EL (cell line): ENCODE results near the gene ACTR5.
A peak's percentile ranks its signal among the peaks of the same experiment; 100 is the strongest.

Experiments
- DNase-seq: peaks from one replicate; pipeline ENCODE4 v3.0.0-alpha.2; 2016

ACTR5 gene

DNA sequence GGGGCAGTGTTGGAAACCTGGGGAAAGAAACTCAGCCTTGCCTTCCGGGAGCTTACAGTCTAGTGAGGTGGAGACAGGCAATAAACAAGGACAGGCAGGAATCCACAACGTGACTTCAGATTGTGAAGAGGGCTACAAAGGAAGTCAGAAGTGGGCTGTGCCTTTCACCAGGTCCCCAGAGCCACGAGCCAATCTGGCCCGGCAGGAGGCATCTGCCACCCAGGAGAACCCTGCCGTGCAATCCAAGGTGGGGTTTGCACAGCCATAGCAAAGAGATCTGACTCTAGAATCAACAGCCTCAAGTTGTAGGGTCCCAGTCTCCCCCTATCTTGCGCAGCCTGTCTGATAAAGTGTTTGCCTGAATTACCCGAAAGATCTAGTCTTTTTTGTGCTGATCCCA lies 18.5 kb upstream of the ACTR5 start:
- no peak for DNase-seq

DNA sequence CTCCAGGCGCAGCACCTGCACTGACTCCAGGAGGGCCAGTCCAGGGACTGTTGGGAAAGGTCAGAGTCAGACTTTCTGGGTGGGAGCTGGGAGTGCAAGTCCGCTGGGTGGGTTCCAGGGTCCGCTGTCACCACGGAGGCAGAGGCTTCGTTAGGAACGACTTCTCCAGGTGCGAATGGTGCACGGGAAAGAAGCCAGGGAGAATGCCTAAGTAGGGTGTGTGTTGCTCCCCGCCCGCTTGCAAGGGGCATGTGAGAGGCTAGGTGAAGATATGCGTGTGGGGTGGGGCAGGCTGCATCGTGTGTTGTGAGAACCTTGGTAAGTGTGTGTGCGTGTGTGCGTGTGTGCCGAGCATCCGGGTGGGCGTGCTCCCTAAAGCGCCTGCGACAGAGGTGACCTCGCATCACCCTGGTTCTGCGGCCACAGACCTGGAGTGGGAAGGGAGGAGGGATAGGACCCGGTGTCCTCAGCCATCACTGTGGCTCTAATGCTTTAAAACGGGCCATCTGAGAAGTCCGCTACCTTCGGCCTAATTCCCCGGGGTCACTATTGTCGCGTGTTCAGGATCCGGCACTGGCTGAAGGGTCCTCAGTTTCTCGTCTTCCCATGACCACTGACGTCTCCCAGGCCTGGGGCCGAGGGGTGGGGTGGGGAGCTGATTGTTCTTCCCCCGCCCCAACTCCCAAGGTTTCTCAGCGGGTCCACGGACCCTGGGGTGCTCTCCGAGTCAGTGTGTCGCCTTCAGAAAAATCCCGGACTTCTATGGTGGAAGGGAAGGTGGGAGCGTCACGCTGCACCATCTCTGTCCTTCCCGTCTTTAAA lies 17.9 kb upstream of the ACTR5 start:
- DNase-seq = no peak

DNA sequence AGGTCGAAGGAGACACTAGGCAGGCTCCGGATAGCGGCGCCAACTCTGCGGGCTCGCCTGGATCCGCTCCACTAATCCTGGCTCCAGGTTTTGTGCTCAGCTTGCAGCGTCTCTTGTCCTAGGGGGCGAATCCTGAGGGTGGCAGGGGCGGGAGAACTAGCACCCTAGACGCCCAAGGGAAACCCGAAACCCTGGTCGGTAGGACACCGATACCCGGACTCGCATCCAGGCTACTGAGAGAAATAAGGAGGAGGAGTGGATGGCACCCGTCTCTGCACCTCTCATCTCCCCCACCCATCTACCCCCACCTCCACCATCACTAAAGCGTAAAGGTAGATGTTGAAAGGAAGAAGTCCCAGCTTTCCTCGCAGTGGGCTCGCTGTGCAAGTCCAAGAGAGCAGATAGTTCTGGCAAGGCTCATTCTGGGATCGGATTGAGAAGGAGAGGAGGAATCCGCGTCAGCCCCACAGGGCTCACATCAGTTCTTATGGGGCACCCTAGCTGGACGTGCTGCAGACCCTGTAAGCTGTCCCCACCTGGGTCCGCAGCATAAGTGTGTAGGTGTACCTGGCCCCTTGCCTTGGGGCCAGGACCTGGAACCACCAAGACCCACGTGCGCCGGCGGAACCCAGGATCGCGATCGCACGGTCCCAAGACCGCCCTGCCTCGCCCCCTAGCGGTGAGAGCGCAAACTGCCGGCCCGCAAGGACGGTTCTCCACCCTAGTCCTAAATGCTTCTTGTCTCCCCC lies 17.1 kb upstream of the ACTR5 start:
- peak; percentile 53 for DNase-seq

DNA sequence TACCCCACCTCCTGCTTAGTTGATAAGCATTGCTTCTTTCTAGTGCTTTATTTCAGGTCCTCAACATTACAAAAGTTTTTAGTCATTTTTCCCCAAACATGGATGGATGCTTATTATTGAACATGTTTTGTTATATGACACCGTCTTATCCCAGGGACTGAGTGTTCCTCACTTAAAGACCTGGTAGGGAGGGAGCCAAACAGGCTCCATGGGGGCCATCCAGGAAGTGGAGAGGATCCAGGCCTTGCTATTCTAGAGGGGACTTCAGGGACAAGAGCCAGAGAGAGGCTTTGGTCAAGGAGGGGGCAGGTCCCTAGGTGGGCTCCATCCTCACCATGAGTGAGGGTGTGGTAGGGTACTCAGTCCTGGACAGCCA lies 16.5 kb upstream of the ACTR5 start:
- no peak for DNase-seq

DNA sequence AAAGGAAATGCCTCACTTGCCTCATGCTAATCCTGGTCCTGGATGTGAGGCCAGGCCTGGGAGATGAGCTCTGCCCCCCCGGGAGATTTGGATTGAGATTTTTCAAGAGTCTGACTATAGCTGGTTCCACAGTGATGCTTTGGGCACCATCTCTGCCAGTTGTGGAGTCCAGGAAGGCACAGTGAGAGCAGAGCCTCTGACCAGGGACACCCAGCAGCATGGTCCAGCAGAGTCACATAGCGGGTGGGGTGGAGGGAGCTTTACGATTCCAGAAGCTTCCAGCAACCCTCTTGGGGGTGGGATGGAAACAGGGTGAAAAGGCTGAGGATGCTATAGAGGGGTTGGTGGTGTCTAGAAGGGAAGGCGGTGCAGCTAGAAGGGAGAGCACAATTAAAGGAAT lies 15.3 kb upstream of the ACTR5 start:
- DNase-seq = no peak

DNA sequence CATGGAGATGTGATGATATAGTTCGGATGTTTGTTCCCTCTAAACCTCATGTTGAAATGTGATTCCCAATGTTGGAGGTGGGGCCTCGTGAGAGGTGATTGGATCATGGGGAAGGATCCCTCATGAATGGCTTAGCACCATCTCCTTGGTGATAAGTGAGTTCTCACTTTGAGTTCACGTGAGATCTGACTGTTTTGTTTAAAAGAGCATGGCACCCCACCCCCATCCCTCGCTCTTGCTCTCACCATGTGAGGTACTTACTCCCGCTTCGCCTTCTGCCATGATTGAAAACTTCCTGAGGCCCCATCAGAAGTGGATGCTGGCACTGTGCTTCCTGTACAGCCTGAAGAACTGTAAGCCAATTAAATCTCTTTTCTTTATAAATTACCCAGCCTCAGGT lies 13.1 kb upstream of the ACTR5 start:
- no peak for DNase-seq

DNA sequence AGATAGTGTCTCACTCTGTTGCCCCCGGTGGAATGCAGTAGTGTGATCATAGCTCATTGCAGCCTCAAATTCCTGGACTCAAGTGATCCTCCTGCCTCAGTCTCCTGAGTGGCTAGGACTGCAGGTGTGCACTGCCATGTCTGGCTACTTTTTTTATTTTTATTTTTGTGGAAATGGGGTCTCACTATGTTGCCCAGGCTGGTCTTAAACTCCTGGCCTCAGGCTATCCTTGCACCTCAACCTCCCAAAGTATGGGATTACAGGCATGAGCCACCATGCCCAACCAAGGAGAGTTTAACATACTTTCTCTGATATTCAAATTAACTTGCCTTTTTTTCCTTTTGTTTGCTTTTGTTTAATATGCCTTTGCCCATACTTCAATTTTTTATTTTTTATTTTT lies 10.4 kb upstream of the ACTR5 start:
- no peak for DNase-seq

DNA sequence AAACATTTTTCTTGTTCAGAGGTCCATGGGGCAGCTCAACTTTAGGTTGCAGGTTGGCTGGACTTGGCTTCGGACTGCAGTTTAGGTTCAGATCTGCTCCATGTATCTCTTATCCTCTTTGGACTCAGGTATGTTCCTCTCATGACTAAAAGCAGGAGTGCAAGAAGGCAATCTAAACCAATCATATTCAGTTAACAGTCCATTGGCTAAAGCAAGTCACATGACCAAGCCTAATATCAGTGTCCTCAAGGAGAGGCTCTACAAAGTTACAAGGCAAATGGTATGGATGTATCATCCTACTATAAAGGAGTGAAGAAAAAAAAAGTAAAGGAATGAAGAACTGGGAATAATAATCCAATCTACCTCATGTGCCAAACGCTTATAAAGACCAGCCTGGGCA lies 2.5 kb upstream of the ACTR5 start:
- no peak for DNase-seq

DNA sequence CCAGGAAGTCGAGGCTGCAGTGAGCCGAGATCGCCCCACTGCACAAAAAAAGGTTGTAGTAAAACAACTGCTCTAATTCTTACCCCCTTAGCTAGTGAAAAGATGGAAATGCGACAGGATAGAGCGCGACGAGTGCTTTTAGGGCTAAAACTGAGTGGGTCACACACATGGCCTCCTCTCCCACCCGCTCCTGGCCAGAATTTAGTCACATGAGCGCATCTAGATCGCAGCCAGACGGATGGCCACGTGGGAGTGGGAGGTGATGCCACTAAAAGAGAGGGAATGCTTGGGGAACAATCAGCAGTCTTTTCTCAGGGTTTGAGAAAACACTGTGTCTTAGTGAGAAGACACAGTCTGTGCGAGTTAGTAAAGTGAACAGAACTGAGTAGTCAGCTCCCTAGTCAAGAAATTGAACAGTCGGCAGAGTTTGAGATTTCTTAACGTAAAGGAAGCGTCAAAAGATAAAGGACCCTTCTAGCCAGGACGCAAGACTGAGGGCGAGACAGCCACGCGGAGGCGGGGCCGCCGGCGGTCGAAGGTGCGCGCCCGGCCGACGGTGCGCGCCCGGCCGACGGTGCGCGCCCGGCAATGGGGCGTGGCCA lies 664 bp upstream of the ACTR5 start:
- DNase-seq = no peak

DNA sequence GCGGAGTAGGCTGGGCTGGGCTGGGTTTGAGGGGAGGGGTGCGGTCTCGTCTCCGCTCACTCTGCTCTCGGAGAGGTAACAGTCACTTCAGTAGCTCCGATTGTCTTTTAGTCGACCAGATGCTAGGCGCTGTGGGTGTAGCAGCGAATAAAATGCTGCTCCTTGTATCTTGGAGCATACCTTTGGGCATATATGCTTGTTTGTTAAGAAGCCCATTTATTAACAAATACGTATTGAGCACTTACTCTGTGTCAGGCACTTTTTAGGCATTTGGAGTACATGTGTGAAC lies 545 bp downstream of the ACTR5 start:
- no peak for DNase-seq

DNA sequence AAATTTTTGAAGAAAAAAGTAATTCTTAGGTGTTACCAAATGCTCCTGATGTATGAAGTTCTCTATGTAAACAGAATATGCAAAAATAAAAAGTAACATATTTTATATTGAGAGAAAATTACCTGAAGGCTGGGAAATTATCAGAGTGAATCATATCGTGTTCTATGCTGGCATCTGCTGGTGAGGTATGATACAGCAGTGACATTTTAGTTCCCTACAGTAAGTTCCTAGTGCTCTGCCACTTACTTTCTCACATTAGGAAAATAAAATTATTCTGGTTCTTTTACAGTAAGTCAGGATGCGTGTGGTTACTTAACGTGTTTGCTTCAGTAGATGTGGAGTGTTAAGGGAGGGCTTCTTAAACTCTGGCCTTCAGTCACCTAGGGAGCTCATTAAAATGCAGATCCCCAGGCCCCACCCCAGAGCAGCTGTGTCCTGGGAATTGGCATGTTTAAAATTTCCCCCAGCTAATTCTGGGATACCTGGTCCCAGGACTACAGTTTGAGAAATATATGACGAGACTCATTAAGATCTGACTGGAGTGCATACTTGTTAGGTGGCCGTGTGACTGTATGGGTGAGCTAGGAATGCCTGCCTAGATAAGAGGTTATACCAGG lies 3.2 kb downstream of the ACTR5 start:
- peak; percentile 39 for DNase-seq

DNA sequence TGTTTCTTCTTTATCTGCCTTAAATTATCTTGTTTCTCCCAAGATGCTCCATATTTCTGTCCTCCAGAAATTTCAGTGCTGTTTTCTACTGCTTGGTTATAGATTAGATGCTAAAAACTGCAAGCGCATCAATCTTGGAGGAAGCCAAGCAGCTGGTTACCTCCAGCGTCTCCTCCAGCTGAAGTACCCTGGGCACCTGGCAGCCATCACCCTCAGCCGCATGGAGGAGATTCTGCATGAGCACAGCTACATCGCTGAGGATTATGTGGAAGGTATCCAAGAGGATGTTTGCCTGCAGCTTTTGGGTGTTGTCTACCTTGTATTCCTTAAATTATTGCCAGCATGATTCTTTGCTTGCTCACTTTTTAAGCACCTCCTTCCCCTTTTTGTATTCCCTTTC lies 3.8 kb downstream of the ACTR5 start:
- no peak for DNase-seq

DNA sequence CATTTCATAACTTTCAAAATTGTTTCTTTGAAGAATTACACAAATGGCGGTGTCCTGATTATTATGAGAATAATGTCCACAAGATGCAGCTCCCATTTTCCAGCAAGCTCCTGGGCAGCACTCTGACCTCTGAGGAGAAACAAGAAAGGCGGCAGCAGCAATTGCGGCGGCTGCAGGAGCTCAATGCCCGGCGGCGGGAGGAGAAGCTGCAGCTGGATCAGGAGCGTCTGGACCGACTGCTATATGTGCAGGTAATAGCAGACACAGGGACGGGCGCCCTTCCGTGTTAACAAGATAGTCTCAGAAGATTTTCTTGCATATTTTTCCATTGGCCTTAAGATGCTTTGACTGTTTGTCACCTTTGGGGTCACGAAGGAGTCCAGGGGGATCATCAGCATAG lies 6.7 kb downstream of the ACTR5 start:
- DNase-seq = no peak

DNA sequence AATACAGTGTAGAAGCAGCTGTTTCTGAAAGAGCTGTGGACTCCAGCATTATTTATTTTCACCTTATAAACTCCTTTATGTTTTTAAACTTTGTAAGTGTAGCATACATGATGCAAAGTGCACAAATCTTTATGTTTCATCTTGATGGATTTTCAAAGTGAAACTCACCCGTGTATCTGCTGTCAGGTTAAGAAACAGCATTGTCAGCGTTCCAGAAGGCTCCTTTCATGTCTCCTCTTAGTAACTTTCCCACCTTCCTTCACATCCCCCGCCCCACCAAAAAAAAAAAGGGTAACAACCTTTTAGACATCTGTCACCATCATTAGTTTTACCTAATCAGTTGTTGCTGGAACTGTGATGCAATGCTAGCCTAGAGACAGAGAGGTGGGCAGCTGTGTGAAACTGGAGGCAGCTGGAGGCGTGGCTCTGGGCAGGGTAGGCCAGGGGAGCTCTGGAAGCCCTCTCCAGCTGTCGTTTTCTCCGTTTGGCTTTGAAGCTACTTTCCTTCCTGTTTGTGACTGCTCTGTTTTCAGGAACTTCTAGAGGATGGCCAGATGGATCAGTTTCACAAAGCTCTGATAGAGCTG lies 7.2 kb downstream of the ACTR5 start:
- DNase-seq = no peak

DNA sequence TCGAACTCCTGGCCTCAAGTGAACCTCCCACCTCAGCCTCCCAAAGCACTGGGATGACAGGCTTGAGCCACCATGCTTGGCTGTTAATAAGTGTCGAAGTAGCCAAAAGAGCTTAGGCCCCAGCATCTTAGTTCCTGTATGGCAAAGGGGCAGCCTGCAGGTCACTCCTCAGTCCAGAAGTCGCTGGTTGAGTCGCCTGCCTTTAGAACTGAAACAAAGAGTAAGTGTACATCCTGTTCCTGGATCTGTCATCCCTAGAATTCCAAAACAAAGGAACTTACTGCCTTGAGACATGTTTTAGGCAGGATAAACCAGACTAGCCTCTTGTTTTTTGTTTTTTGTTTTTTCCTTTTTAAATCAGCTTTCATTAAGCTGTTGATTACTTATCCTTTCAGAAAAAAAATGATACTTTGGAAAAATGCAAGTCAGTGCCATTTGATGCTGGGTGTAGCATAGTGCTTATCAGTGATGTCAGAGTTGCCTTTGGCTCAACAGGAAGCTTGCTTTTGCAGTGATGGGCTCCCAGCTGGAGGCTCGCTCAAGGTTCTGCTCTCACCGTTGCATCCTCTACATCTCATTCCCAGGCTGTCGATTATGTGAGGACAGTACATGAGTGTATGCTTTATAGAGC lies 9.0 kb downstream of the ACTR5 start:
- DNase-seq = no peak

DNA sequence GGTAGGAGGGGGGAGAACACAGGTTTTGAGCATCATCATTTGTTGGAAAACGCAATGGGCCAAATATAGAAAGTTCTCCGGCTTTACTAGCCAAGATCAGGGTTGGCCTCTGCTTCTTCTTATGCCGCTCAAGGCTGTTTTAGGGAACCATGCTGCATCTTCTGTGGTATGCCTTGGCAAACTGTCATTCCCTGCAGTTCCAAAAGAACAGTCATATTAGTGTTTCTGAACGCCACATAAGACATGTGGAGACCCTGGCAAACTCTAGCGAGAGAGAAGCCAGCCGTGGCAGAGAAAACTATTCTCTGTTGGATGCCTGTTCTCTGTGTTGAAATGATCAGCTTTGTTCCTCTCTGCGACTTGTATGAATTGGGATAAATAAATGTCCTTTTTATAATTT lies 10.8 kb downstream of the ACTR5 start:
- no peak for DNase-seq

DNA sequence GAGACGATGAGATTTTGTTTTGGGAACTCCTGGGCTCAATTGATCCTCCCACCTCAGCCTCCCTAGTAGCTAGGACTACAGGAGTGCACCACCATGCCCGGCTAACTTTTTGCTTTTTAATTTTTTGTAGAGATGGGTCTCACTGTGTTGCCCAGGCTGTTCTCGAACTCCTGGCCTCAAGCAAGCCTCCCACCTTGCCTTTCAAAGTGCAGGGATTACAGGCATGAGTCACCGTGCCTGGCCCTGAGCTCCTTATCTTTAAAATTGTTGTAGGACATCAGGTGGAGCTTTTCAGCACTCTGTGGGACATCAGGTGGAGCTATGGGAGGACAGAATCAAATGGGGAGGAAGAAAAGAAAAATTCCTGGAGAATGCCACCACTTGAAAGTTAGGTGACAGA lies 12.7 kb downstream of the ACTR5 start:
- DNase-seq = no peak

DNA sequence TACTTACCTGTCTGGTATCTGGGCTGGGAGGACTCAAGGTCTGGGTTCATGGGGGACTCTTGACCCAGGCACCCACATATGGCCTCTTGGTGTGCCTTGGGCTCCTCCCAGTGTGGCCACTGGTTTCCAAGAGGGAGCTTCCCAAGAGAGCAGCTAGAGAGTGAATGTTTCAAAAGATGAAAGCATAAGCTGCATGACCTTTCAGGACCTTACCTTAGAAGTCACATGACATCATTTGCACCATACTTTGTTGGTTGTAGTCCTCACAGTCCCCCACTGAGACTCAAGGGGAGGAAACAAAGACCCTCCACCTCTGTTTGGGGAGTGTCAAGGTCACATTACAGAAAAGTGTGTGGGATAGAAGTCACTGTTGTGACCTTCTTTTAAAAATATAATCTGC lies 13.9 kb downstream of the ACTR5 start:
- DNase-seq = no peak

DNA sequence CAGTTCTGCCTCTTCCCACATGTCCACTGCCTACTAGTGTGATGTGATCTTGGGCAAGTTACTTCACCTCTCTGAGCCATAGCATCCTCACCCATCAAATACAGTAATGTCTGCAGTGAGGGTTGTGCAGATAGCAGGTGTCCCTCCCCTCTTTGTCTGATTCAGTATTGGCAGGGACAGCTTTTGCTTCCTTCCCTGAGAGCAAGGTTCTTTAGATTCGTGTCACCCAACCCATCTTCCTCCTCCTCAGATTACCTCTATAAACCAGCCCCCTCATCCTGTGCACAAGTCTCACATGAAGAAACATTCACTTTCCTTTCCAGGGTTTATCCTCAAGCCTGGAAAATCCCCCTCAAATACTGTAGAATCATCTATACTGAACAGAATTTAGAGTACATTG lies 15.4 kb downstream of the ACTR5 start:
- no peak for DNase-seq

DNA sequence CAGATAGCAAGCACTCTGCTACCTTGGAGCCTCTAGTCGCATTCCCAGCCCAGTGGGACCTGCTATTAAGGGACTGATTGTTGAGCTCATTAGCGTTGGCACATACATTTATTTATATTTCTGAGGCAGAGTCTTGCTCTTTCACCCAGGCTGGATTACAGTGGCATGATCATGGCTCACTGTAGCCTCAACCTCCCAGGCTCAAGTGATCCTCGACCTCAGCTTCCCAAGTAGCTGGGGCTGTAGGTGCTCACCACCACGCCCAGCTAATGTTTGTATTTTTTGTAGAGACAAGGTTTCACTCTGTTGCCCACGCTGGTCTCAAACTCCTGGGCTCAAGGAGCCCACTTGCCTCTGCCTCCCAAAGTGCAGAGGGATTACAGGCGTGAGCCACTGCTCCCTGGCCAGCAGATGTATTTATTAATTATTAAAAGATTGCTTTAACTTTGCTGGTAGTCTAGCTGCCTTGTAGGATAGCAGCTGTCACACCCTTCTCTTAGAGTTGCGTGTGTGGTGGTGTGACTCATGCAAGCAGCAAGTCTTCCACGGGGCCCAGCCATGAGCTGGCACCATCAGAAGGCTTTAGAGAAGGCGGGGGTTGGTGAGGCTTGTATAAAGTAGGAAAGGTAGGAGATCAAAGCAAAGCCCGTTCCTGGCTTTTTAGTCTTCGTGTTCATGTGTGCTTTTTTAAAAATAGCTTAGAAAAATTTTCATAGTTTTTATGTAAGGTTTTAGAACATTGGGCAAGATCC lies 16.5 kb downstream of the ACTR5 start:
- DNase-seq = peak; percentile 89

DNA sequence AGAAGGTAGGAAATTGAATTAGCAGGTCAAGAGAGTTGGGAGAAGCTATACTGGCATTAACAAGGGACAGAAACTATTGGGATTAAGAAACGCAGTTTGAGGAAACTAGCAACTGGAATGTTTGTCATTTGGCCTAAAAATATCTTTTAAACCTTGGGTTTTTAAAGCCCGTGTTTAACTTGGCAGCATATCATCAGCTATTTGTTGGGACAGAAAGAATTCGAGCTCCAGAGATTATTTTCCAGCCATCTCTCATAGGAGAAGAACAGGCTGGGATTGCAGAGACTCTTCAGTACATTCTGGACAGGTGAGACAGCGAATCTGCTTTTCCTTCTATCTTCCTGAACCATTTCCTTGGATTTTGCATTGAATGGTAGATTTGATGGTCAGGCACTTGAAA lies 17.8 kb downstream of the ACTR5 start:
- no peak for DNase-seq
